Measurements from ENCODE around the gene ARID4A.

DNA sequence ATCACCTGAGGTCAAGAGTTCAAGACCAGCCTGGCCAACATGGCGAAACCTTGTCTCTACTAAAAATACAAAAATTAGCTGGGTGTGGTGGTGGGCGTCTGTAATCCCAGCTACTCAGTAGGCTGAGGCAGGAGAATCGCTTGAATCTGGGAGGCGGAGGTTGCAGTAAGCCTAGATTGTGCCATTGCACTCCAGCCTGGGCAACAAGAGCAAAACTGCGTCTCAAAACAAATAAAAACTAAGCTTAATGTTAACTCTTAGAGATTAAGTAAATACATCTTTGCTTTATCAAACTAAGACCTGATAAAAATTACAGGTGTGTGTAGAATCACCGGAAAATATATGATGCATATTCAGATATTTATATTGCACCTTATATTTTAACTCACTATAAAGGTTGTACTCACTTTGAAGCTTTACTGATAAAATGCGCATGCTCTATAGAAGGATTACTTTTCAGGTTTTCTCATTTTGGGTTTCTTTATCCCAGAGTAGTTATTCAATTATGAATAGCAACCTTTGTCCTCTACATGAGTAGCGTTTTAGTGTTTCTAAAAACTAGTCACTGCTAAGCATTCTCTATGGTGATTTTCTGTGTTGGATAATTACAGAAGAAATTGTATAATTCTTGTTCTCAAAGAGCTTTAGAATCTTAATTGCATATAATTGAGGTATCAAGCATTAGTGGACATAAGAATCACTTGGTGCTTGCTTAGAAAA, 9.4 kb downstream of the ARID4A start:
- TF ChIP-seq POLR2AphosphoS5 (IDR thresholded peaks at IDR 0.05; ENCODE audit: insufficient read depth, low read depth, low read length) (no peak), POLR2A (IDR thresholded peaks at IDR 0.05; ENCODE audit: low read depth, low read length) (no peak), EZH2 (IDR thresholded peaks at IDR 0.05; ENCODE audit: borderline replicate concordance, low read depth, low read length, severe bottlenecking) (no peak)
- TF ChIP-seq, protein P1, sequence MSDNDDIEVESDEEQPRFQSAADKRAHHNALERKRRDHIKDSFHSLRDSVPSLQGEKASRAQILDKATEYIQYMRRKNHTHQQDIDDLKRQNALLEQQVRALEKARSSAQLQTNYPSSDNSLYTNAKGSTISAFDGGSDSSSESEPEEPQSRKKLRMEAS (IDR thresholded peaks at IDR 0.05; ENCODE audit: insufficient read depth, insufficient read length) = no peak

Measured in endothelial cell of umbilical vein (primary cell).